Activated CD4-positive, alpha-beta T cell treated with anti-CD3 and anti-CD28 coated beads for 4 hours (primary cell): ENCODE data around the gene BSN.
A peak's percentile ranks its signal among the peaks of the same experiment; 100 is the strongest.

Experiments
- DNase-seq, 2 donors: peaks; one replicate each; pipeline ENCODE4 v3.0.0-alpha.2; 2020

BSN gene

GRCh38 chr3:49717959-49718857, 163.9 kb downstream of the BSN start:
- DNase-seq, result no peak

DNA sequence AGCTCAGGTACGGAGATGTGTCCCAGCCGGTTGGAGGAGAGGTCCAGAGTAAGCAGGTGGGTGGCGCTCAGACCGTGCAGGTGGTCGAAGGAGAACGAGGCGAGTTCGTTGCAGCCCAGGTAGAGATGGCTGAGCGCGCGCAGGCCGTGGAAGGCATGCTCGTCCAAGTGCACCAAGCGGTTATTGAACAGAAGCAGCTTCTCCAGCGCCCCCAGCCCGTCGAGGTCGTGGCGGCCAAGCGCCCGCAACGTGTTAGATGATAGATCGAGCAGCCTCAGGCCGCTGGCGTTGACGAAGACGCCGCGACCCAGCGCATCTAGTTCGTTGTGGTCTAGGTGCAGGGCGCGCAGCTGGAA, 164.6 kb downstream of the BSN start:
- DNase-seq, result no peak

- DNase-seq, result peak; percentile 88
Measured at GRCh38 chr3:49719214-49719884, 165.1 kb downstream of the BSN start, which contains the start of gene AMIGO3. Gene AMIGO3 (minus strand): TSS chr3:49719684. CDS start chr3:49719465, 219 bp downstream.
